A549 (cell line): ENCODE measurements around the gene NFATC3. TPM values are rescaled to one million over a fixed set of nuclear protein-coding genes. Genes with fewer than 3 reads are reported as not detected.

Source experiments
- ATAC-seq, 2 experiments: fragments of 200-7000 bp in 1 of 2; fragments of >200 bp in 1 of 2; cut with Nextera tagmentation in 1 of 2; cut with Tn5 transposase in 1 of 2; 3 replicates each; pipeline versions ENCODE4 v1.8.0 to v1.9.1; 2018 to 2020; ENCODE audit warnings: mild to moderate bottlenecking in 1 of 2, moderate library complexity in 1 of 2
- CTCF ChIA-PET: fragments of 300-600 bp; sonication (Branson Sonifier 250); formaldehyde crosslinking; extraction: SDS; loops from one replicate; lab custom pipeline; 2021; ENCODE audit warnings: antibody characterized with exemption, inconsistent platforms; lab: Yijun Ruan, JAX
- POLR2A ChIA-PET: fragments of 350-600 bp; formaldehyde crosslinking; extraction: SDS; loops from one replicate; lab custom pipeline; 2021; ENCODE audit warnings: antibody characterized with exemption, inconsistent platforms; lab: Yijun Ruan, JAX
- DNase-seq, 2 experiments: peaks; one replicate each; pipeline versions ENCODE4 v3.0.0 to v3.0.0-alpha.2; 2011 to 2016; ENCODE audit warnings: low read depth in 1 of 2, low spot score in 1 of 2
- FAIRE-seq: peaks from 2 replicates; lab custom pipeline; 2011; peaks lifted over from hg19 to GRCh38; lab: Jason Lieb, UNC
- H3K27ac ChIP-seq, 2 experiments: fragments of >200 bp; sonication (Bioruptor Twin); formaldehyde crosslinking; 3 replicates each; pipeline ENCODE4 v1.5.1; 2016 to 2017
- H3K4me1 ChIP-seq: fragments of >200 bp; sonication (Bioruptor Twin); formaldehyde crosslinking; 3 replicates; pipeline ENCODE4 v1.6.1; 2016
- H3K4me2 ChIP-seq: fragments of >200 bp; sonication (Bioruptor Twin); formaldehyde crosslinking; 3 replicates; pipeline ENCODE4 v1.6.1; 2016
- H3K4me3 ChIP-seq: fragments of >200 bp; sonication (Bioruptor Twin); formaldehyde crosslinking; 3 replicates; pipeline ENCODE4 v1.5.1; 2016
- H3K9me3 ChIP-seq: fragments of >200 bp; sonication (Bioruptor Twin); formaldehyde crosslinking; 3 replicates; pipeline ENCODE4 v1.6.1; 2016
- CEBPB ChIP-seq, 2 experiments: fragments of >200 bp in 1 of 2; sonication (Bioruptor Twin) in 1 of 2; formaldehyde crosslinking in 1 of 2; IDR thresholded peaks; 2 replicates each; pipeline ENCODE4 v1.6.1; 2012 to 2016
- CHD4 ChIP-seq: fragments of 200-600 bp; sonication (generic); IDR thresholded peaks from 2 replicates; pipeline ENCODE4 v1.6.1; 2016; ENCODE audit warnings: antibody characterized with exemption, mild to moderate bottlenecking, borderline replicate concordance
- EHMT2 ChIP-seq: fragments of 200-600 bp; sonication (generic); IDR thresholded peaks from 2 replicates; pipeline ENCODE4 v1.6.1; 2016; ENCODE audit warnings: antibody characterized with exemption, low read depth, mild to moderate bottlenecking, moderate library complexity
- FOSL2 ChIP-seq, 2 experiments: fragments of 450-650 bp in 1 of 2; fragments of >200 bp in 1 of 2; sonication (Bioruptor Twin) in 1 of 2; formaldehyde crosslinking; IDR thresholded peaks; 2 replicates each; pipeline versions ENCODE4 v1.5.0 to v1.6.1; 2016 to 2020; ENCODE audit warnings: mild to moderate bottlenecking in 1 of 2, moderate library complexity in 1 of 2
- GATA3 ChIP-seq: IDR thresholded peaks from 2 replicates; pipeline ENCODE4 v1.6.1; 2012; ENCODE audit warnings: borderline replicate concordance
- HEYL ChIP-seq: fragments of 250-450 bp; sonication (Bioruptor Pico); IDR thresholded peaks from 2 replicates; pipeline ENCODE4 v1.8.0; 2021; ENCODE audit warnings: mild to moderate bottlenecking, moderate library complexity
- HOXA7 ChIP-seq: fragments of 250-450 bp; sonication (Bioruptor Pico); IDR thresholded peaks from 2 replicates; pipeline ENCODE4 v1.5.0; 2020; ENCODE audit warnings: mild to moderate bottlenecking, moderate library complexity
- HOXB5 ChIP-seq: fragments of 250-450 bp; sonication (Bioruptor Pico); IDR thresholded peaks from 2 replicates; pipeline ENCODE4 v1.5.0; 2020; ENCODE audit warnings: mild to moderate bottlenecking, moderate library complexity
- JUN ChIP-seq, 2 experiments: fragments of >200 bp; sonication (Bioruptor Twin); formaldehyde crosslinking; IDR thresholded peaks; 2 replicates in 1 of 2; 3 replicates in 1 of 2; pipeline ENCODE4 v1.6.1; 2016 to 2017
- JUNB ChIP-seq: fragments of >200 bp; sonication (Bioruptor Twin); formaldehyde crosslinking; IDR thresholded peaks from 2 replicates; pipeline ENCODE4 v1.6.1; 2016
- MAZ ChIP-seq: fragments of 150-350 bp; IDR thresholded peaks from 2 replicates; pipeline ENCODE4 v1.6.1; 2014; ENCODE audit warnings: antibody characterized with exemption, low read depth, low read length, borderline replicate concordance
- MYC ChIP-seq: IDR thresholded peaks from 2 replicates; pipeline ENCODE4 v1.6.1; 2012; ENCODE audit warnings: mild to moderate bottlenecking, inconsistent platforms, low read length, improper control_type of control experiment, borderline replicate concordance
- NR3C1 ChIP-seq: fragments of >200 bp; sonication (Bioruptor Twin); formaldehyde crosslinking; IDR thresholded peaks from 3 replicates; pipeline ENCODE4 v1.6.1; 2017
- POLR2AphosphoS2 ChIP-seq: conservative IDR thresholded peaks from 2 replicates; pipeline ENCODE4 v1.6.1; 2012; ENCODE audit warnings: low read length, improper control_type of control experiment, inconsistent platforms
- RNF2 ChIP-seq: fragments of 200-600 bp; sonication (generic); IDR thresholded peaks from 2 replicates; pipeline ENCODE4 v1.6.1; 2016; ENCODE audit warnings: low read depth, mild to moderate bottlenecking, antibody characterized with exemption, moderate library complexity, borderline replicate concordance
- TFCP2L1 ChIP-seq: fragments of 250-450 bp; sonication (Bioruptor Pico); IDR thresholded peaks from 2 replicates; pipeline ENCODE4 v1.5.0; 2021; ENCODE audit warnings: mild to moderate bottlenecking
- TP53 ChIP-seq: fragments of 250-450 bp; sonication (Bioruptor Pico); IDR thresholded peaks from 2 replicates; pipeline ENCODE4 v1.5.0; 2021; ENCODE audit warnings: mild to moderate bottlenecking, moderate library complexity
- ZSCAN20 ChIP-seq: fragments of 250-450 bp; sonication (Bioruptor Pico); IDR thresholded peaks from 2 replicates; pipeline ENCODE4 v1.8.0; 2022; ENCODE audit warnings: mild to moderate bottlenecking, moderate library complexity
- WGBS: methylation state at CpG from one replicate; pipeline ENCODE4 v1.1.6; 2017; ENCODE audit errors: missing lambda C conversion rate; 5-methylcytosine and 5-hydroxymethylcytosine counted together
- polyA plus RNA-seq, 4 experiments: library from polyadenylated mRNA; depleted of rRNA in 3 of 4; stranded (reverse); fragments of >200 nt; fragmentation: RNase III in 1 of 4; extraction: RNeasy Plus Mini Kit Qiagen cat#74134 plus additional on column Dnase treatment in 1 of 4; gene quantifications; 2 replicates in 3 of 4; 3 replicates in 1 of 4; pipeline ENCODE4 v1.2.3, GENCODE V29; 2011 to 2017
- TF ChIP-seq, protein P1 (sequence below): fragments of 250-450 bp; sonication (Bioruptor Pico); IDR thresholded peaks from 2 replicates; pipeline ENCODE4 v1.5.0; 2021; ENCODE audit warnings: mild to moderate bottlenecking, moderate library complexity, borderline replicate concordance
- TF ChIP-seq, protein P2 (sequence below): fragments of 450-650 bp; IDR thresholded peaks from 2 replicates; pipeline ENCODE4 v1.6.1; 2014; ENCODE audit warnings: antibody characterized with exemption
- TF ChIP-seq, protein P3 (sequence below): IDR thresholded peaks from 2 replicates; pipeline ENCODE4 v1.6.1; 2012
- TF ChIP-seq, protein P4 (sequence below): IDR thresholded peaks from 2 replicates; pipeline ENCODE4 v1.6.1; 2012; ENCODE audit warnings: low read depth, borderline replicate concordance
- TF ChIP-seq, protein P5 (sequence below): fragments of 150-350 bp; IDR thresholded peaks from 2 replicates; pipeline ENCODE4 v1.6.1; 2014; ENCODE audit warnings: low read depth, mild to moderate bottlenecking, low read length

The NFATC3 gene
- polyA plus RNA-seq, 2 of the 4 experiments (the other 2 are of a cell fraction): 13.3 to 23.9 TPM

DNA sequence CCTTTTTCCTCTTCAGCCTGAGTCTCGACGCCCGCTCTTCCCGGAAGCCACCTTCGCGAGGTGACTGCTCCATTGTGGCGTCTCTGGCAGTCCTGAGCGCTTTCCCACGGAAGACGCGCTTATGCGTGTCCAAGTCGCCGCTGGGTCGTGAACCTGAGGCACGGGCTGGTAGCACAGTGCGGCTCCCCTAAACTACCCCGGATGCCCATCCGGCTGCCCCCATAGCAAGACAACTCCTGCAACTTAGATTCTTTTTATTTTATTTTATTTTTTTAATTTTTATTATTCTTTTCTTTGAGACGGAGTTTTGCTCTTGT is 152.8 kb downstream of the NFATC3 start:
- Histone ChIP-seq H3K4me3 (peak overlapping the region; percentile 48), H3K4me1 (peaks cover 15% of the 10 kb centered on the region), H3K27ac (peak overlapping the region; percentile 93 to 94), H3K9me3 (no peaks in the 10 kb centered on the region), H3K4me2 (peak overlapping the region; percentile 90)
- POLR2A ChIA-PET: interaction anchor here (0.8 to 1.8 kb wide), 10 partner anchors 21 to 283 kb away, joined by 3 to 29 read pairs (median 5); partner anchors contain the start of genes NFATC3, PRMT7, SLC7A6 and SLC7A6OS
- ATAC-seq (no peak; a peak in 1 of 6 replicates), DNase-seq (no peak), FAIRE-seq (no peak)
- CTCF ChIA-PET: interaction anchor here (0.9 to 2.9 kb wide), 7 partner anchors 14 to 211 kb away, joined by 3 to 18 read pairs (median 4); partner anchors contain the start of gene SLC7A6
- 19% methylated on average over 20 of the region's 20 CpGs for WGBS
- TF ChIP-seq NR3C1: no peak
- no peak for TF ChIP-seq MAZ
- TF ChIP-seq HEYL (CRISPR knock-in tag): no peak
- no peak for TF ChIP-seq MYC
- 0 out of 2 replicates have a peak, but pooled peaks have one; percentile 71 for TF ChIP-seq TFCP2L1 (CRISPR knock-in tag)
- TF ChIP-seq, protein P1, sequence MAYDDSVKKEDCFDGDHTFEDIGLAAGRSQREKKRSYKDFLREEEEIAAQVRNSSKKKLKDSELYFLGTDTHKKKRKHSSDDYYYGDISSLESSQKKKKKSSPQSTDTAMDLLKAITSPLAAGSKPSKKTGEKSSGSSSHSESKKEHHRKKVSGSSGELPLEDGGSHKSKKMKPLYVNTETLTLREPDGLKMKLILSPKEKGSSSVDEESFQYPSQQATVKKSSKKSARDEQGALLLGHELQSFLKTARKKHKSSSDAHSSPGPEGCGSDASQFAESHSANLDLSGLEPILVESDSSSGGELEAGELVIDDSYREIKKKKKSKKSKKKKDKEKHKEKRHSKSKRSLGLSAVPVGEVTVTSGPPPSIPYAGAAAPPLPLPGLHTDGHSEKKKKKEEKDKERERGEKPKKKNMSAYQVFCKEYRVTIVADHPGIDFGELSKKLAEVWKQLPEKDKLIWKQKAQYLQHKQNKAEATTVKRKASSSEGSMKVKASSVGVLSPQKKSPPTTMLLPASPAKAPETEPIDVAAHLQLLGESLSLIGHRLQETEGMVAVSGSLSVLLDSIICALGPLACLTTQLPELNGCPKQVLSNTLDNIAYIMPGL: no peak
- TF ChIP-seq ZSCAN20 (CRISPR knock-in tag): no peak
- TF ChIP-seq, protein P2, sequence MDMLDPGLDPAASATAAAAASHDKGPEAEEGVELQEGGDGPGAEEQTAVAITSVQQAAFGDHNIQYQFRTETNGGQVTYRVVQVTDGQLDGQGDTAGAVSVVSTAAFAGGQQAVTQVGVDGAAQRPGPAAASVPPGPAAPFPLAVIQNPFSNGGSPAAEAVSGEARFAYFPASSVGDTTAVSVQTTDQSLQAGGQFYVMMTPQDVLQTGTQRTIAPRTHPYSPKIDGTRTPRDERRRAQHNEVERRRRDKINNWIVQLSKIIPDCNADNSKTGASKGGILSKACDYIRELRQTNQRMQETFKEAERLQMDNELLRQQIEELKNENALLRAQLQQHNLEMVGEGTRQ: no peak
- no peak for TF ChIP-seq JUNB
- TF ChIP-seq FOSL2 (IDR thresholded peaks at IDR 0.05): no peak
- TF ChIP-seq FOSL2 (CRISPR knock-in tag; IDR thresholded peaks at IDR 0.05): no peak
- TF ChIP-seq GATA3: no peak
- TF ChIP-seq JUN (IDR thresholded peaks at IDR 0.05): peak; percentile 7 to 48; a peak in 1 of 5 replicates
- TF ChIP-seq, protein P3, sequence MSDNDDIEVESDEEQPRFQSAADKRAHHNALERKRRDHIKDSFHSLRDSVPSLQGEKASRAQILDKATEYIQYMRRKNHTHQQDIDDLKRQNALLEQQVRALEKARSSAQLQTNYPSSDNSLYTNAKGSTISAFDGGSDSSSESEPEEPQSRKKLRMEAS: no peak
- no peak for TF ChIP-seq CHD4
- no peak for TF ChIP-seq TP53 (CRISPR knock-in tag)
- TF ChIP-seq, protein P4, sequence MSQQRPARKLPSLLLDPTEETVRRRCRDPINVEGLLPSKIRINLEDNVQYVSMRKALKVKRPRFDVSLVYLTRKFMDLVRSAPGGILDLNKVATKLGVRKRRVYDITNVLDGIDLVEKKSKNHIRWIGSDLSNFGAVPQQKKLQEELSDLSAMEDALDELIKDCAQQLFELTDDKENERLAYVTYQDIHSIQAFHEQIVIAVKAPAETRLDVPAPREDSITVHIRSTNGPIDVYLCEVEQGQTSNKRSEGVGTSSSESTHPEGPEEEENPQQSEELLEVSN: peak; percentile 51; the same call in 1 of the 2 replicates
- TF ChIP-seq POLR2AphosphoS2: no peak

DNA sequence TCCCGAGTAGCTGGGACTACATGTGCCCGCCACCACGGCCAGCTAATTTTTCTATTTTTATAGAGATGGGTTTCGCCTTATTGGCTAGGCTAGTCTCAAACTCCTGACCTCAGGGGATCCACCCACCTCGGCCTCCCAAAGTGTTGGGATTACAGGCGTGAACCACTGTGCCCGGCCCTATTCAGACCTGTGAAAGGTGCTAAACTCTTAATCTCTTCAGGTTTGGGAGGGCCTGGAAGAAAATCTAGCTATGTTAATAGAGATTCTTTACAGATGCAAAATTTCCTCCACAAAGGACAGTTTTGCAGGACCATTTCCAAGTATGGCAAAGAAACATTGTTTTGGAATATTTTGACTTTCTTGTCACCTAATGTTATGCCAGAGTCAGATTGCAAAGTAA is 156.9 kb downstream of the NFATC3 start:
- no peak overlapping the region for H3K4me3 ChIP-seq
- no peak overlapping the region for H3K27ac ChIP-seq
- H3K9me3 ChIP-seq: no peaks in the 10 kb centered on the region
- no peak overlapping the region for H3K4me2 ChIP-seq
- CTCF ChIA-PET: interaction anchor here (2.6 to 7.8 kb wide), 4 partner anchors 18 to 85 kb away, joined by 10 to 95 read pairs (median 54); partner anchors contain the start of genes PRMT7, SLC7A6 and SLC7A6OS
- WGBS: 89% methylated on average over 7 of the region's 7 CpGs
- peaks cover 12% of the 10 kb centered on the region for H3K4me1 ChIP-seq
- TF ChIP-seq, protein P5, sequence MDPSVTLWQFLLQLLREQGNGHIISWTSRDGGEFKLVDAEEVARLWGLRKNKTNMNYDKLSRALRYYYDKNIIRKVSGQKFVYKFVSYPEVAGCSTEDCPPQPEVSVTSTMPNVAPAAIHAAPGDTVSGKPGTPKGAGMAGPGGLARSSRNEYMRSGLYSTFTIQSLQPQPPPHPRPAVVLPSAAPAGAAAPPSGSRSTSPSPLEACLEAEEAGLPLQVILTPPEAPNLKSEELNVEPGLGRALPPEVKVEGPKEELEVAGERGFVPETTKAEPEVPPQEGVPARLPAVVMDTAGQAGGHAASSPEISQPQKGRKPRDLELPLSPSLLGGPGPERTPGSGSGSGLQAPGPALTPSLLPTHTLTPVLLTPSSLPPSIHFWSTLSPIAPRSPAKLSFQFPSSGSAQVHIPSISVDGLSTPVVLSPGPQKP: no peak
- TF ChIP-seq EHMT2 (no peak), CEBPB (IDR thresholded peaks at IDR 0.05) (no peak), HOXA7 (CRISPR knock-in tag) (no peak), HOXB5 (CRISPR knock-in tag) (no peak), RNF2 (no peak)
- POLR2A ChIA-PET: interaction anchor here (0.8 kb wide), 1 partner anchor 68 kb away, joined by 4 read pairs; the partner anchor contains the start of genes PRMT7 and SLC7A6OS
- DNase-seq (no peak), FAIRE-seq (no peak), ATAC-seq (no peak)
